ENCODE results near the gene HDGFL1.

HDGFL1 gene

DNA sequence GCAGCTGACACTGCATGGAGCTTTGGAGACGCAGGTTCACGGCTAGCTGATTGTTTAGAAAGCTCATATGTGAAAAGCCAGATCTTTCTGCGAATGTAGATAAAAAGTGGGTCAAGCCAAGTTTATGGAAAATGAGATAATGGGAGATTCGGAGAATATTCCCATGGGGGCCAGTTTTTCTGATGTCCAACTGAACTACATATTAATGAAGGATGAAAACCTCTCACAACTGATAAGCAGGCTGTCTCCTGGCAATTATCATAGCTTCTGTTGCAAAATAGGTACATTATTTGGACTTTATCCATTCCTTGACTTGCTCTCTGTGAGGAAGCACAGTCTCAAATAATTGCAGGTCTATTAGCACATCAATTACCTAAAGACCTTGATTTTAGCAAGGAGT, 21.1 kb downstream of the HDGFL1 start:
- no peak for DNase-seq (ENCODE audit: low read depth)

DNA sequence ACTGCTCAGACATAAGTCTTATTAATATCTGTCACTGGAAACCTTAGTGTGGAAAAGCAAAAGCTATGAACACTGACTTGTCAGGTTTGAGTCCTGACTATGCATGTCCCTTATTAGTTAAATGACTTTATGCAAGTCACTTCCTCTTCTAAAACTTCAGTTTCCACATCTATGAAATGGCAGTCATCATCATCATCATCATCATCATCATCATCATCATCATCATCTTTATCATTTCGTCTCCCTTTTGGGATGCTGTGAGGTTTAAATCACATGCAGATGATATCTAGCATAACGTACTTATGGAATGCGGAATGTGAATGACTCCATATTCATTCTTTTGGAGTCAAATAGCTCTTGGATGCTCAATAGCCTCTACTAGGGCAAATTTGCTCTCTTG, 24.5 kb downstream of the HDGFL1 start:
- no peak for DNase-seq (ENCODE audit: low read depth)

DNA sequence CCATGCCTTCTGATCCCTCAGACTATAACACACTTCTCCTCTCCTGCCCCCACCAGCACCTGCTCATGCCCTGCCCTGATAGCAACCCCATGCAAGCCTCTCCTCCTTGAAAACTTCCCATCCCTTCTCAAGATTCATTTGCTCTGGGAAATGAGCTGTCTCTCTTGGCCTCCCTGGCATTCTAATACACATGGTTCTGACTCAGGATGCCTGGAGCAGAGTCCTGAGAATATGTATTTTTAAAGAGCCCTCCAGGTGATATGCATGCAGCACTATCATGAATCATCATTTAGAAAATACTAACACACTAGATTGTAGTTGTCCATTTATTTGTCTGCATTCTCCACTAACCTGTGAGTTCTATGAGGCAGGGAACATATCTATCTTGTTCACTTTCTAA, 26.6 kb downstream of the HDGFL1 start:
- DNase-seq (ENCODE audit: low read depth) = no peak

DNA sequence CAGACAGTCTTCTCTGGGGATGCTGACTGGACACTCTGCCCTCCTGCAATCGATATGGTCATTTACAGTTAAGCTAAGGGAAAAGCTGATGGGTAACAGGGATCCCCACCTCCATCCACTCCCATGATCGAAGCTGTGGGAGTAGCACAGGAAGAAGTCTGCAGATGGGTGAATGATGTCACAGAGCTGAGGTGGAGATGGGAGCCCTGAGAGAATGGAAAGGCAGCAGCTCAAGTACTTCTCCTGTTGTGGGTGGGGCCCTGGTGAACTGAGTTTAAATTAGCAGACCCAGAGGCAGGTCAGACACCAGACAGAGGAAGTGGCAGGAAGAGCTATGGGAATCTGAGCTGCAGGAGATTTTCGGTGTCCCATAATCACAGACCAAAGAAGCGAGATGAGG, 29.0 kb downstream of the HDGFL1 start:
- no peak for DNase-seq (ENCODE audit: low read depth)

DNA sequence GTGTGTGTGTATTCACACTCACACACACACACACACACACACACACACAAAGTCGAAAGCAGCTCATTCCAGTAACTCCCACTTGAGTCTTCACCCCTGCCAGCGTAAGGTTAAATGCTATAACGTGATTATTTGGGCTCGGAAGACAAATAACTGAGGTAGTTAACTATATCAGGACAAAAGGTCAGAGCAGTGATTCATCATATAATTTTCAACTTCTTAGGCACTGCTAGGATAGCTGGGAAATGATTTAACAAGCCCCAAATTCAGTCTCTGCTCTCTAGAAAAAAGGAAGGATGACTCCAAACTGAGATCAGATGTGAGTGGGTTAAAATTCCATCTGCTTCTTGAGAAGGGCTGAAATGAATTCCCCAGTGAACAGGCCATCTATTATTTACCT, 30.7 kb downstream of the HDGFL1 start:
- no peak for DNase-seq (ENCODE audit: low read depth)

DNA sequence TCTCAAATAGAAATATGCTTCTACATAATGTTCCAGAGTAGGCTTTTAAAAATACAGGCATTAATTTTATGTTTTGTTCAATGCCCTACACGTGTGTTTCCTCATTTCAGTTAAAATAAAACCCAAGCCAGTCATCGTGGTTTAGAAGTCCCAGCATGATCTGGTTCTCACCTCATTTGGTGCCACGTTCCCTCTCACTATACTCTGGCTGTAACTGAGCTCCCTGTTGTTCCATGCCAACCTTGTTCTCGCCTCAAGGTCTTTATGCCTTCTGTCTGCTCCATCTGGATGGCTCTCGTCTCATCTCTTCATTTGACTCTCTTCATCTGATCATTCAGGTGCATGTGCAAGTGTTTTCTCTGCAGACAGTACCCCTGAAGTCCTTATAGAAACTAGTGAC, 32.6 kb downstream of the HDGFL1 start:
- DNase-seq (ENCODE audit: low read depth) = no peak

DNA sequence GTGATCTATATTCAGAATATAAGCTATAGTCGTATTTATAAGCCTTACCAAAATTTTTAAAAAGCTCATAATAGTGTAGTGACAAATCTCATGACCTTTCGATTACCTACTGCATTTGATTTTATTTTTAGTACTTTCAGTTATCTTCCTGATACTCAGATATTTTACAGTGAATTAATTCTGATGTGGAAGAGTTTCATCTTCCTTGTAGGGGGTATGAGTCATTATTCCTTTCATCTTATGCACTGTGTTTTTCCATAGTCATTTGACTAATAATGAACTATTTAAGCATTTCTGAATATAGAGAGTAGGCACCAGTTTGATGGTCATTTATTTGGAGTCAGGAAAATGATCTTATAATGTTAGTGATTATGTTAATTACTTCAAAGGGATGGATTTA, 36.4 kb downstream of the HDGFL1 start:
- DNase-seq (ENCODE audit: low read depth) = no peak

DNA sequence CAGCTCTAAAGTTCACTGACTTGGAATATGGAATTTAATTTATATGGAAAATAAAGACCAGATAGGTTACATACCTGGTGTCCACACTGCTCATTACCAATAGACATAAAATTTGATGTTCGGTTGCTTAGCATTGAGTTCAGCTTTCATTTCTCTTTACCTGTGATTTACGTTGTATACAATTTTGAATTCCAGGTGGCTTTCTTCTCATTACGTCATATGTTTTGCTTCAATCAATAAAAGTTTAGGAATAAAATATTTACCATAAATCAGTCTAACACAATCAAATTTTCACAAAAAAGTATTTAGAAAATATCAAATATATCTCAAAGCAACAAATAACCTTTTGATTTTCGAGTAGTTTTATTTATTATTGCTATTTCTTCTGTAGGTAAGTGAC, 40.8 kb downstream of the HDGFL1 start:
- DNase-seq (ENCODE audit: low read depth) = no peak

DNA sequence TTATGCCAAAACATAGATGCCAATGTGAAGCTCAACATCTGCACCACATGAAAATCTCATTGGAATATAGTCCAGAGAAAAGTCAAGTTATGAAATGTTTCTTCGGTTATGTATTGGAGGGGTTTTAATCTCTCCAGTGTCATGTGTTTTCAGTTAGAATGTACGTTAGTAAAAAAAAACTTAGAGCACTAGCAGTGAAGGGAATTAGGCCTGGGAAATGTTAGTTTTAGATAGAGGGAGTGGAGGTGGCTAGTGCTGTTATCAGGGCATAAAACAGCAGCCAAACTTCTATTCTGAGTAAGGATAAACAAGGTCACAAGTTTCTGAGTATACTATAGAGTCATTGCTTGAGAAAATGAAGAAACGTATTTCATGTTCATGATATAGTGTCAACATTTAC, 42.9 kb downstream of the HDGFL1 start:
- DNase-seq (ENCODE audit: low read depth) = no peak

DNA sequence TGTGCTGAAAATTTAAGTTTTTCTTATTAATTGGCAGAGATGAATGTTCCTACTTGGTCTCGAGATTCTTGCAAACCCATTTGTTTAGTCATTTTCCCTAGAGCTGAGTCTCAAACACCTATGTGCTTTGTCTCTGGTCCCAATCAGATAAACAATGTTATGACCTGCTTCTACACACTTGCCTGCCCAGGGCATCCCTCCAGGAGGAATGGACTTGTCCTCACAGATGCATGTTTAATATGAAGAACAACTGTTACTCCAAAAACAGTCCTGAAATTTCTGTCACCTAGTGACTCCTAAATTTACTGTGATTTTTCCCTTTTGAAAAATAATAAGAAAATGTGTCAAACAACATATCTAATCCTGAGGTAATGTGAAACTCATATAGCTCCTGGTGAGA, 43.7 kb downstream of the HDGFL1 start:
- no peak for DNase-seq (ENCODE audit: low read depth)

DNA sequence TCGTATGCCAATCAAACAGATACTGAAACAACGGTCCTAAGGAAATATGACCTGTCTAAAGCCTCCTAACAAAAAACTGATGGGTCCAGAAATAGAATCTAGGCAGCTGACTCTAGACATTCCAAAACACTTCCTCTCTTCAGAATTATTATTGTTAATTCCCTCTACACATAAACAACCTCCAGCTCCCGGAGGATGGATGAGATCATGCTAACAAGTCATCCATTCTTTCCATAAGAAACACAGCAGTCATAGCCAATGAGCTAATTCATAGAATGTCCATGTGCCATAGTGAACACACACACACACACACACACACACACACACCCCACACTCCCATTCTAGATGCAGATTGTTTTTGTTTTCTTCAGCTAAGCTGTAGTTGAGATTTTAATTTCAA, 44.3 kb downstream of the HDGFL1 start:
- DNase-seq (ENCODE audit: low read depth) = no peak

DNA sequence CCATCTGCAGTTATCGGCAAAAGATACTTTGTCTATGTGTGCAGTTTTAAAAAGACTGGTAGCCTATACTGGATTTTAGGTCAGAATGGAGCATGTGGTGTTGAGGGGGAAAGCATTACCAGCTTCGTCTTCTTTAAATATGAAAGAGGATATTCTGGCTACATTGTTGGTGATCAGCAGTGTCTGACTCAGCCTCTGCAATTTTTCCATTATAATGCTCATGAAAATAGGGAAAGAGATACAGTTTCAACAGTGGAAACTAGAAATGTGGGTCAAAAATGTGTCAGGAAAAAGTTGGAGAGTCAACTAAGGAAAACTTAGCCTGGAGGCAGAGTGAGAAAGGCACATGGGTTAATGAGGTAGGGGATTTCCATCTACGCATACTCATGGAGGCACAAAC, 45.2 kb downstream of the HDGFL1 start:
- DNase-seq (ENCODE audit: low read depth) = no peak

DNA sequence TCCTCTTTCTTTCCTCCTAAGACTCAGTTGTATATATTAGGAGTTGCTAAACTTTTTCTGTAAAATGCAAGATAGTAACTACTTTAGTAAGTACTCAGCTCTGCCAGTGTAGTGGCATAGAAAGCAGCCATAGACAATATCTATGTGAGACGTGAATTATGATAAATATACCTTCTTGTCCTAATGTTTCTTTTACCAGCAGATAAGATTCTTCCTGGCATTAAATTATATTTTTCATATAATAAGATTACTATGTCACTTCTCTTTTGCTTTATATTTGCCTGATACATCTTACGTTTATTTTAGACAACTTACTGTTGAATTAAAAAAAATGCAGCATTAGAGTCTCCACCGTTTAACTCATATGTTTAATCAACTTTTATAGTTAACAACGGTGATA, 51.7 kb downstream of the HDGFL1 start:
- DNase-seq (ENCODE audit: low read depth) = no peak
